ENCODE measurements around the gene IQSEC1.
A peak's percentile ranks its signal among the peaks of the same experiment; 100 is the strongest.

The IQSEC1 gene

GRCh38 chr3:12947504-12948369 is 125.5 kb downstream of the IQSEC1 start:
- FAIRE-seq, result no peak

GRCh38 chr3:12946649-12947316 is 126.4 kb downstream of the IQSEC1 start:
- FAIRE-seq, result no peak

- no peak for FAIRE-seq
These were observed 127.0 kb downstream of the IQSEC1 start for GRCh38 chr3:12946251-12946648.

GRCh38 chr3:12944849-12945248 is 128.4 kb downstream of the IQSEC1 start:
- no peak for FAIRE-seq

- no peak for FAIRE-seq
These were observed 128.8 kb downstream of the IQSEC1 start for GRCh38 chr3:12944413-12944812.

- no peak for FAIRE-seq
These were observed 129.9 kb downstream of the IQSEC1 start for GRCh38 chr3:12943124-12944021.

- FAIRE-seq, result no peak
These were observed 131.7 kb downstream of the IQSEC1 start for GRCh38 chr3:12941495-12942023.

- no peak for FAIRE-seq
These were observed 132.4 kb downstream of the IQSEC1 start for GRCh38 chr3:12940854-12941253.

GRCh38 chr3:12939137-12939536 is 134.1 kb downstream of the IQSEC1 start:
- FAIRE-seq, result no peak

- FAIRE-seq, result no peak
These were observed 134.9 kb downstream of the IQSEC1 start for GRCh38 chr3:12938258-12938711.

GRCh38 chr3:12935861-12936830 is 137.1 kb downstream of the IQSEC1 start:
- FAIRE-seq, result no peak

- no peak for FAIRE-seq
These were observed 138.0 kb downstream of the IQSEC1 start for GRCh38 chr3:12935023-12935860.

- FAIRE-seq, result no peak
These were observed 138.8 kb downstream of the IQSEC1 start for GRCh38 chr3:12934431-12934830.

- FAIRE-seq, result no peak
These were observed 139.3 kb downstream of the IQSEC1 start for GRCh38 chr3:12933901-12934300.

- no peak for FAIRE-seq
These were observed 140.5 kb downstream of the IQSEC1 start for GRCh38 chr3:12932754-12933153.

GRCh38 chr3:12932347-12932746 is 140.9 kb downstream of the IQSEC1 start:
- FAIRE-seq, result no peak

- no peak for FAIRE-seq
These were observed 141.8 kb downstream of the IQSEC1 start for GRCh38 chr3:12931273-12931905.

GRCh38 chr3:12929801-12930200 is 143.4 kb downstream of the IQSEC1 start:
- peak; percentile 71 for FAIRE-seq

GRCh38 chr3:12926660-12927059 is 146.6 kb downstream of the IQSEC1 start:
- FAIRE-seq, result no peak

- FAIRE-seq, result no peak
These were observed 147.6 kb downstream of the IQSEC1 start for GRCh38 chr3:12925648-12926047.

Data from islet of Langerhans (tissue), 1 donor.